Osteocyte (in vitro differentiated cells): Measurements from ENCODE around the gene DPH2. TPM values are rescaled to one million over a fixed set of nuclear protein-coding genes. Genes with fewer than 3 reads are reported as not detected.

Source experiments
- DNase-seq: peaks from one replicate; pipeline ENCODE4 v3.0.0; 2021; ENCODE audit warnings: mixed read lengths; ENCODE audit not compliant: unreplicated experiment; ENCODE audit errors: extremely low spot score
- H3K27ac Mint-ChIP-seq: one replicate; pipeline ENCODE4 v1.8.0; 2021; ENCODE audit warnings: mild to moderate bottlenecking, mixed read lengths; ENCODE audit not compliant: unreplicated experiment
- H3K27me3 Mint-ChIP-seq: one replicate; pipeline ENCODE4 v1.8.0; 2021; ENCODE audit warnings: mixed read lengths; ENCODE audit not compliant: unreplicated experiment
- H3K36me3 Mint-ChIP-seq: one replicate; pipeline ENCODE4 v1.8.0; 2021; ENCODE audit warnings: mixed read lengths; ENCODE audit not compliant: unreplicated experiment
- H3K4me1 Mint-ChIP-seq: one replicate; pipeline ENCODE4 v1.8.0; 2021; ENCODE audit warnings: mixed read lengths; ENCODE audit not compliant: unreplicated experiment
- H3K4me3 Mint-ChIP-seq: one replicate; pipeline ENCODE4 v1.8.0; 2021; ENCODE audit warnings: mild to moderate bottlenecking, moderate library complexity, mixed read lengths; ENCODE audit not compliant: unreplicated experiment
- H3K9me3 Mint-ChIP-seq: one replicate; pipeline ENCODE4 v1.8.0; 2021; ENCODE audit warnings: mixed read lengths; ENCODE audit not compliant: unreplicated experiment
- total RNA-seq: library from RNA; stranded (reverse); gene quantifications from 2 replicates; pipeline ENCODE4 v1.2.1, GENCODE V29; 2021
- TF ChIP-seq, protein P1 (sequence below): fragments of 200-600 bp; sonication (generic); IDR thresholded peaks from 2 replicates; pipeline ENCODE4 v1.5.0; 2021; ENCODE audit warnings: antibody characterized with exemption, mild to moderate bottlenecking, moderate library complexity

DPH2 gene
- total RNA-seq, 1 donor from 2014 or later, result 22.4 TPM

DNA sequence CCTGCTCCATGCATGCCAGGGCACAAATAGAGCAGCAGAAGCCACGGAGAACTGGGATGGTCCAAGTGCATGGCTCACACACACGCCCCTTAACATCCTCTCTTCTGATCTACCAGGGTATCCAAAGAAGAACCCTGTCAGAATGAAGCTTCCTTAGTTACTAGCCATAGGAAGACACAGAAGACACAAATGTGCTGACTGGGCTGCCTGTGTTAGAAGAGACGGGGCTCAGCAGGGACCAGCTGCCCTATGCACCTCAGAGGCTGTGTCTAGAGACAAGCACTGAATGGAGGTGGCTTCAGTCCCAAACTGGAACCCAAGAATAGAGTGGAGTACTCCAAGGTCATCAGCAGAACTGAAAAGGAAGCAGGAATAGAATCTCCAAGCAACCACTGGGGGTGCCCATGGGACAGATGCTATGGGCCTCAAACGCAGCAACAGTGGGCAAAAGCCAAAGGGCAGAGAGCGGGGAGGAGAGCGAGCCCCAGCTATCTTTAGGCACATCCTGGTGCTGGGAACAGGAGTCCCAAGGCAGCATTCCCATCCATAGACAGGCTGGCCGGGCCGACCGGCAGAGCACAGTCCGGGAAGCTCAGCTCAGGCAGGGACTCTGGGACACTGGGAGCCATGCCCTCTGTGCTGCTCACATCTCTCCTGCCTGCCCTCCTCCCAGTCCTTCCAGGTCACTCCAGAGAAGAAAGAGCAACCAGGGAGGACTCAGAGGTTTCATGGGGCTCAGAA lies 51.9 kb downstream of the DPH2 start:
- TF ChIP-seq, protein P1, sequence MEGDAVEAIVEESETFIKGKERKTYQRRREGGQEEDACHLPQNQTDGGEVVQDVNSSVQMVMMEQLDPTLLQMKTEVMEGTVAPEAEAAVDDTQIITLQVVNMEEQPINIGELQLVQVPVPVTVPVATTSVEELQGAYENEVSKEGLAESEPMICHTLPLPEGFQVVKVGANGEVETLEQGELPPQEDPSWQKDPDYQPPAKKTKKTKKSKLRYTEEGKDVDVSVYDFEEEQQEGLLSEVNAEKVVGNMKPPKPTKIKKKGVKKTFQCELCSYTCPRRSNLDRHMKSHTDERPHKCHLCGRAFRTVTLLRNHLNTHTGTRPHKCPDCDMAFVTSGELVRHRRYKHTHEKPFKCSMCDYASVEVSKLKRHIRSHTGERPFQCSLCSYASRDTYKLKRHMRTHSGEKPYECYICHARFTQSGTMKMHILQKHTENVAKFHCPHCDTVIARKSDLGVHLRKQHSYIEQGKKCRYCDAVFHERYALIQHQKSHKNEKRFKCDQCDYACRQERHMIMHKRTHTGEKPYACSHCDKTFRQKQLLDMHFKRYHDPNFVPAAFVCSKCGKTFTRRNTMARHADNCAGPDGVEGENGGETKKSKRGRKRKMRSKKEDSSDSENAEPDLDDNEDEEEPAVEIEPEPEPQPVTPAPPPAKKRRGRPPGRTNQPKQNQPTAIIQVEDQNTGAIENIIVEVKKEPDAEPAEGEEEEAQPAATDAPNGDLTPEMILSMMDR, result no peak
- no peak for DNase-seq
- Mint-ChIP-seq H3K27me3 (no peaks in the 10 kb centered on the region), H3K27ac (no peak overlapping the region), H3K36me3 (peaks cover 9% of the 10 kb centered on the region), H3K4me3 (no peak overlapping the region), H3K4me1 (peaks cover 21% of the 10 kb centered on the region), H3K9me3 (no peaks in the 10 kb centered on the region)

Other genes starting within 250 kb of the DPH2 start
- 0.81 and 1.1 TPM in 2 replicates for gene ARTN, start 36.2 kb upstream of the DPH2 start, total RNA-seq
- gene IPO13, start 23.1 kb upstream of the DPH2 start, total RNA-seq, result 37.6 and 40.8 TPM in 2 replicates
- 128 and 130 TPM in 2 replicates for gene ATP6V0B, start 5.0 kb downstream of the DPH2 start, total RNA-seq
- gene B4GALT2, start 9.2 kb downstream of the DPH2 start, total RNA-seq, result 62.8 and 65.5 TPM in 2 replicates
- gene CCDC24, start 21.6 kb downstream of the DPH2 start, total RNA-seq, result 5.1 and 5.3 TPM in 2 replicates
- gene SLC6A9, start 61.5 kb downstream of the DPH2 start, total RNA-seq, result 49.4 and 51.6 TPM in 2 replicates
- not detected in 2 replicates for gene KLF17, start 148.8 kb downstream of the DPH2 start, total RNA-seq
- gene KLF18, start 171.6 kb downstream of the DPH2 start, total RNA-seq, result not detected in 2 replicates
- 42.3 and 46.4 TPM in 2 replicates for gene DMAP1, start 243.5 kb downstream of the DPH2 start, total RNA-seq